Kidney (tissue), 14 donors: Measurements from ENCODE around the gene TMEM17. TPM values are rescaled to one million over a fixed set of nuclear protein-coding genes. Genes with fewer than 3 reads are reported as not detected.

ENCODE experiments used
- DNase-seq, 5 donors: peaks; one replicate each; pipeline ENCODE4 v3.0.0-alpha.2; 2013 to 2020
- FAIRE-seq: peaks from 2 replicates; lab custom pipeline; 2012; peaks lifted over from hg19 to GRCh38; lab: Jason Lieb, UNC
- H3K27ac ChIP-seq, 2 donors: one replicate each; pipeline ENCODE4 v1.7.0; 2013; ENCODE audit warnings: low read depth in 2 of 2, low read length in 2 of 2, inconsistent platforms in 1 of 2
- H3K27me3 ChIP-seq: one replicate; pipeline ENCODE4 v1.7.1; 2013; ENCODE audit warnings: low read length, inconsistent platforms; ENCODE audit not compliant: control insufficient read depth, insufficient read depth
- H3K36me3 ChIP-seq, 3 donors: one replicate each; pipeline versions ENCODE4 v1.7.0 to v1.7.1; 2013; ENCODE audit warnings: low read length in 3 of 3, control low read depth in 1 of 3, inconsistent platforms in 1 of 3; ENCODE audit not compliant: insufficient read depth in 3 of 3, control insufficient read depth in 2 of 3
- H3K4me1 ChIP-seq, 3 donors: one replicate each; pipeline versions ENCODE4 v1.7.0 to v1.7.1; 2013; ENCODE audit warnings: low read length in 3 of 3, inconsistent platforms in 1 of 3, low read depth in 1 of 3; ENCODE audit not compliant: control insufficient read depth in 2 of 3, insufficient read depth in 2 of 3
- H3K4me3 ChIP-seq, 3 donors: one replicate each; pipeline versions ENCODE4 v1.7.0 to v1.8.1; 2013; ENCODE audit warnings: low read length in 3 of 3, control low read depth in 1 of 3, inconsistent platforms in 1 of 3
- H3K9ac ChIP-seq, 3 donors: one replicate each; pipeline versions ENCODE4 v1.7.0 to v1.7.1; 2013; ENCODE audit warnings: low read length in 3 of 3, control low read depth in 1 of 3, inconsistent platforms in 1 of 3
- H3K9me3 ChIP-seq, 3 donors: one replicate each; pipeline versions ENCODE4 v1.7.0 to v1.7.1; 2013; ENCODE audit warnings: low read length in 3 of 3, control low read depth in 1 of 3, inconsistent platforms in 1 of 3; ENCODE audit not compliant: control insufficient read depth in 2 of 3, insufficient read depth in 1 of 3
- CTCF ChIP-seq: IDR thresholded peaks from 3 replicates; pipeline ENCODE4 v1.5.1; 2012; ENCODE audit warnings: mild to moderate bottlenecking, moderate library complexity, borderline replicate concordance; ENCODE audit not compliant: insufficient read depth; ENCODE audit errors: extremely low read depth
- intact Hi-C: fragments of 100-400 bp; cut with DNase I; formaldehyde crosslinking; loops from one replicate; pipeline ENCODE4 v1.11.1; 2022
- polyA plus RNA-seq: library from polyadenylated mRNA; stranded (reverse); fragments of 350-450 nt; fragmentation: Illumina TruSeq; extraction: RNeasy Lipid Tissue Mini Kit (QIAGEN cat#74804); gene quantifications from one replicate; pipeline ENCODE4 v1.2.3, GENCODE V29; 2014; ENCODE audit warnings: low read depth, low replicate concordance; ENCODE audit not compliant: insufficient read depth
- total RNA-seq: library from RNA; stranded (reverse); fragmentation: NEBNext Ultra II Directional; extraction: Animal tissue kit (Norgen Biotek cat#: 25700); gene quantifications from one replicate; pipeline ENCODE4 v1.2.1, GENCODE V29; 2021
- donor health status: control.
- donor health status: control.
- donor health status: control.
- donor health status: control.
- donor health status: control.
- donor health status: DM: yes; HTN: yes; CAD: no.
- donor health status: Normal renal cell carcinoma (clear cell type).

The TMEM17 gene
- total and polyA plus RNA-seq, 2 donors from 2014 or later, result 3.2 to 4.2 TPM

GRCh38 chr2:62461707-62462106, 44.3 kb downstream of the TMEM17 start:
- H3K4me1 ChIP-seq, result peaks cover 0 to 20% (median 1%) of the 10 kb centered on the region in 3 donors
- no peak for TF ChIP-seq CTCF
- no peaks in the 10 kb centered on the region for H3K27me3 ChIP-seq
- peak overlapping the region; percentile 32 to 61 for H3K27ac ChIP-seq
- intact Hi-C loops, result no loop called here
- DNase-seq (no peak), FAIRE-seq (no peak)
- no peaks in the 10 kb centered on the region for H3K36me3 ChIP-seq
- H3K9ac ChIP-seq, result no peak overlapping the region
- no peak overlapping the region for H3K4me3 ChIP-seq
- H3K9me3 ChIP-seq, result no peaks in the 10 kb centered on the region

DNA sequence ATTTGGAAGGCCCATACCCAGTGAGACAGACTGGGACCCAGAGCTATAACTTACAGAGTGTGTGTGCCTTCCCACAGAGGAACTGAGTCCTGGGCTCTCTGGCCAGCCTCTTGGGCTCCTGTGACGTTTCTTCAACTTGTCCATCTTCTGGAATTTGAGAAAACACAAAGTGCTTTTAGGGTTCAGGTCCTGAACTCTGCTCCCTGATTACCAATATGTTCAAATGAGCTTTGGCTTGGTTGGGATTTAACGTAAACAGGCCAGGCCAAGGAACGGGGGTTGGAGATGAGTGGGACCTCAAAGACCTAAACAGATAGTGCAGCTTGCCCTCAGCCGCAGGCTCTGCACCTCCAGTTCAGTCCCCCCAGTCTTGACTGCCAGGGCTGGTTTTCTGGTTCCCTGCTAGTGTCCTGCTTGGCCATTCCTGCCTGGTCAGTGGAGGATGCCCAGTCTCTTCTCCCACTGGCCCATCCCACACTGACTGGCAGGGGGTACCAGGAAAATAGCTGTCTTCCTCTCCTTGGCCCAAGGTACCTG, 44.9 kb downstream of the TMEM17 start:
- Histone ChIP-seq H3K36me3 (no peaks in the 10 kb centered on the region), H3K9me3 (no peaks in the 10 kb centered on the region), H3K9ac (no peak overlapping the region), H3K4me1 (peaks cover 0 to 19% (median 3%) of the 10 kb centered on the region in 3 donors), H3K4me3 (no peak overlapping the region), H3K27ac (peak overlapping the region; percentile 32 to 61), H3K27me3 (no peaks in the 10 kb centered on the region)
- FAIRE-seq (no peak), DNase-seq (no peak)
- no peak for TF ChIP-seq CTCF
- intact Hi-C loops, result no loop called here

DNA sequence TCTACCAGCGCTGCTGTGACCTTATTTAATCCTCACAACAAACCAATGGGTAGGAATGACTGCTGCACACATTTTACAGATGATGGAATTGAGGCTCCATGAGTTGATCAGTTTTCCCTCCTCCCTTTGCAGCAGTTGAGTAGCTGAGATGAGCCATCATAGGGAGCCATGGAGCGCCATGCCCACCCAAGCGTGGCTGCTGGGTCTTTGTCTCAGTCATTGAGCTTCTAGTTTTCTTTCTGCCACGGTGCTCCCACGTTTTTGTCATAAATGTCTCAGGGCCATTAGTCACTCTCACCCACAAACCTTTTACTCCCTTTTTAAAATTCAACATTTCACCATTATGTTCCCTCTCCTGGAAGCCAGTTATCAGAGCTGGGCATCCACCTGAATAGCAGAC, 45.8 kb downstream of the TMEM17 start:
- Histone ChIP-seq H3K27ac (no peak overlapping the region), H3K9ac (no peak overlapping the region), H3K4me3 (no peak overlapping the region), H3K27me3 (no peaks in the 10 kb centered on the region), H3K36me3 (no peaks in the 10 kb centered on the region), H3K4me1 (peaks cover 0 to 16% (median 3%) of the 10 kb centered on the region in 3 donors), H3K9me3 (no peaks in the 10 kb centered on the region)
- intact Hi-C loops, result no loop called here
- no peak for TF ChIP-seq CTCF
- DNase-seq (peak in 3 of 5 donors; percentile 49 to 70 (median 65)), FAIRE-seq (no peak)

DNA sequence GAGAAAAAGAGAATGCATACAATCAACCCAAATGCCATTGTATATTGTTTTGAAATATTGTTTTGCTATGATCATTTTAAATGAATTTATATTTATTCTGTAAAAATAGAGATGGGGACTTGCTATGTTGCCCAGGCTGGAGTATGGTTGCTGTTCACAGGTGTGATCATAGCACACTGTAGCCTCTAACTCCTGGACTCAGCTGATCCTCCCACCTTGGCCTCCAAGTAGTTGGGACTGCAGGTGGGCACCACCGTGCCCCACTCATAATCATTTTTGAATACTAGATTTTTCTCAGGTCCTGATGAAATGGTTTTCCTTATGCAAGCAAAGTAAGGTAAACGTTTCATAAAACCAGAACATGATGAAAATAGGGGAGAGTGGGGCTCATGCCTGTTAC, 46.3 kb downstream of the TMEM17 start:
- no peak for FAIRE-seq
- H3K9me3 ChIP-seq, result no peaks in the 10 kb centered on the region
- no peaks in the 10 kb centered on the region for H3K36me3 ChIP-seq
- no peak for TF ChIP-seq CTCF
- peaks cover 0 to 16% (median 3%) of the 10 kb centered on the region in 3 donors for H3K4me1 ChIP-seq
- H3K9ac ChIP-seq, result no peak overlapping the region
- H3K4me3 ChIP-seq, result no peak overlapping the region
- H3K27ac ChIP-seq, result no peak overlapping the region
- H3K27me3 ChIP-seq, result no peaks in the 10 kb centered on the region
- peak in 1 of 5 donors; percentile 10 for DNase-seq
- intact Hi-C loops, result loop anchor here (5.0 kb wide), 1 partner anchor 313 kb away; no protein-coding TSS in a partner anchor
